ENCODE results near the gene SCAP. TPM values are rescaled to one million over a fixed set of nuclear protein-coding genes. Genes with fewer than 3 reads are reported as not detected.

The SCAP gene
- total and polyA plus RNA-seq, 2 of the 13 experiments (the other 11 are each of a cell fraction or from before 2014, with no cell fraction given): 40.4 to 53.3 TPM

- TF ChIP-seq DNMT3B (CRISPR knock-in tag; conservative IDR thresholded peaks at IDR 0.05) (peak; percentile 44; the same call in 1 of the 2 replicates), ZBTB42 (CRISPR knock-in tag; IDR thresholded peaks at IDR 0.05) (0 out of 2 replicates have a peak, but pooled peaks have one; percentile 36), ATF7-NPFF (CRISPR knock-in tag; IDR thresholded peaks at IDR 0.05; ENCODE audit: low read depth) (no peak; the same call in 1 of the 2 replicates), POLR2AphosphoS5 (IDR thresholded peaks at IDR 0.05; ENCODE audit: low read depth, low read length) (peak; percentile 51), HMG20A (CRISPR knock-in tag; IDR thresholded peaks at IDR 0.05; ENCODE audit: borderline replicate concordance) (peak; percentile 68), PBX2 (CRISPR knock-in tag; IDR thresholded peaks at IDR 0.05) (no peak), ZNF256 (CRISPR knock-in tag; conservative IDR thresholded peaks at IDR 0.05) (peak; percentile 71), KDM5A (IDR thresholded peaks at IDR 0.05; ENCODE audit: borderline replicate concordance, low read length) (no peak), ZFYVE20 (CRISPR knock-in tag; IDR thresholded peaks at IDR 0.05; ENCODE audit: borderline replicate concordance, low read depth) (no peak), RORA (CRISPR knock-in tag; IDR thresholded peaks at IDR 0.05) (0 out of 2 replicates have a peak, but pooled peaks have one; percentile 52), RARG (CRISPR knock-in tag; IDR thresholded peaks at IDR 0.05; ENCODE audit: low read depth) (no peak), PATZ1 (CRISPR knock-in tag; IDR thresholded peaks at IDR 0.05) (peak; percentile 87), ZNF816 (CRISPR knock-in tag; IDR thresholded peaks at IDR 0.05; ENCODE audit: borderline replicate concordance) (no peak; the same call in 1 of the 2 replicates), ZXDC (CRISPR knock-in tag; IDR thresholded peaks at IDR 0.05) (0 out of 2 replicates have a peak, but pooled peaks have one; percentile 42)
- TF ChIP-seq, protein P1, sequence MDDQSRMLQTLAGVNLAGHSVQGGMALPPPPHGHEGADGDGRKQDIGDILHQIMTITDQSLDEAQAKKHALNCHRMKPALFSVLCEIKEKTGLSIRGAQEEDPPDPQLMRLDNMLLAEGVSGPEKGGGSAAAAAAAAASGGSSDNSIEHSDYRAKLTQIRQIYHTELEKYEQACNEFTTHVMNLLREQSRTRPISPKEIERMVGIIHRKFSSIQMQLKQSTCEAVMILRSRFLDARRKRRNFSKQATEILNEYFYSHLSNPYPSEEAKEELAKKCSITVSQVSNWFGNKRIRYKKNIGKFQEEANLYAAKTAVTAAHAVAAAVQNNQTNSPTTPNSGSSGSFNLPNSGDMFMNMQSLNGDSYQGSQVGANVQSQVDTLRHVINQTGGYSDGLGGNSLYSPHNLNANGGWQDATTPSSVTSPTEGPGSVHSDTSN (CRISPR knock-in tag; IDR thresholded peaks at IDR 0.05; ENCODE audit: borderline replicate concordance): no peak
- TF ChIP-seq, protein P2, sequence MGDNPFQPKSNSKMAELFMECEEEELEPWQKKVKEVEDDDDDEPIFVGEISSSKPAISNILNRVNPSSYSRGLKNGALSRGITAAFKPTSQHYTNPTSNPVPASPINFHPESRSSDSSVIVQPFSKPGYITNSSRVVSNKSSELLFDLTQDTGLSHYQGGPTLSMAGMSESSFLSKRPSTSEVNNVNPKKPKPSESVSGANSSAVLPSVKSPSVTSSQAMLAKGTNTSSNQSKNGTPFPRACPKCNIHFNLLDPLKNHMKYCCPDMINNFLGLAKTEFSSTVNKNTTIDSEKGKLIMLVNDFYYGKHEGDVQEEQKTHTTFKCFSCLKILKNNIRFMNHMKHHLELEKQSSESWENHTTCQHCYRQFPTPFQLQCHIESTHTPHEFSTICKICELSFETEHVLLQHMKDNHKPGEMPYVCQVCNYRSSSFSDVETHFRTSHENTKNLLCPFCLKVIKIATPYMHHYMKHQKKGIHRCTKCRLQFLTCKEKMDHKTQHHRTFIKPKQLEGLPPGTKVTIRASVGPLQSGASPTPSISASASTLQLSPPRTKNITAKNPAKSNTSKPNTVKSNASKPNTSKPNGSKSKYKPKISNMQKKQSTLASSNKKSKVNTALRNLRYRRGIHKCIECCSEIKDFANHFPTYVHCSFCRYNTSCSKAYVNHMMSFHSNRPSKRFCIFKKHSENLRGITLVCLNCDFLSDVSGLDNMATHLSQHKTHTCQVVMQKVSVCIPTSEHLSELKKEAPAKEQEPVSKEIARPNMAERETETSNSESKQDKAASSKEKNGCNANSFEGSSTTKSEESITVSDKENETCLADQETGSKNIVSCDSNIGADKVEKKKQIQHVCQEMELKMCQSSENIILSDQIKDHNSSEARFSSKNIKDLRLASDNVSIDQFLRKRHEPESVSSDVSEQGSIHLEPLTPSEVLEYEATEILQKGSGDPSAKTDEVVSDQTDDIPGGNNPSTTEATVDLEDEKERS (CRISPR knock-in tag; IDR thresholded peaks at IDR 0.05): peak; percentile 68; the same call in 1 of the 2 replicates
- TF ChIP-seq, protein P3, sequence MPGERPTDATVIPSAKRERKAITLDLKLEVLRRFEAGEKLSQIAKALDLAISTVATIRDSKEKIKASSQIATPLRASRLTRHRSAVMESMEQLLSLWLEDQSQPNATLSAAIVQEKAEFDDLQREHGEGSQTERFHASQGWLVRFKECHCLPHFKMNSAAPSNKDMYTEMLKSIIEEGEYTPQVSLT (CRISPR knock-in tag; IDR thresholded peaks at IDR 0.05; ENCODE audit: borderline replicate concordance, low read depth): no peak
Measured at GRCh38 chr3:47379411-47379899, 96.3 kb downstream of the SCAP start (continued).

All from HepG2 (cell line).